Measurements from ENCODE around the gene ARSG.

The ARSG gene

GRCh38 chr17:68377771-68378267 is 86.5 kb downstream of the ARSG start:
- no peak for TF ChIP-seq CTCF (IDR thresholded peaks at IDR 0.05; ENCODE audit: low read depth, low read length, missing control alignments)
- DNase-seq (ENCODE audit: extremely low read depth, low read depth) = no peak
- peak overlapping the region; percentile 0; the same call in 1 of the 2 replicates for H3K4me3 ChIP-seq (replicated peaks; ENCODE audit: low read depth, low read length)

GRCh38 chr17:68378268-68379176 is 87.2 kb downstream of the ARSG start:
- TF ChIP-seq CTCF (IDR thresholded peaks at IDR 0.05; ENCODE audit: low read depth, low read length, missing control alignments) = no peak
- 0 out of 2 replicates have a peak overlapping the region, but pooled peaks have one; percentile 0 for H3K4me3 ChIP-seq (replicated peaks; ENCODE audit: low read depth, low read length)
- DNase-seq (ENCODE audit: extremely low read depth, low read depth) = peak; percentile 75

GRCh38 chr17:68379177-68379510 is 87.8 kb downstream of the ARSG start:
- H3K4me3 ChIP-seq (replicated peaks; ENCODE audit: low read depth, low read length) = no peak overlapping the region
- no peak for DNase-seq (ENCODE audit: extremely low read depth, low read depth)
- no peak for TF ChIP-seq CTCF (IDR thresholded peaks at IDR 0.05; ENCODE audit: low read depth, low read length, missing control alignments)

GRCh38 chr17:68379692-68380677 is 88.7 kb downstream of the ARSG start:
- no peak overlapping the region for H3K4me3 ChIP-seq (replicated peaks; ENCODE audit: low read depth, low read length)
- no peak for TF ChIP-seq CTCF (IDR thresholded peaks at IDR 0.05; ENCODE audit: low read depth, low read length, missing control alignments)
- no peak for DNase-seq (ENCODE audit: extremely low read depth, low read depth)

GRCh38 chr17:68381076-68381900 is 90.0 kb downstream of the ARSG start:
- H3K4me3 ChIP-seq (replicated peaks; ENCODE audit: low read depth, low read length) = no peak overlapping the region
- DNase-seq (ENCODE audit: extremely low read depth, low read depth) = peak; percentile 93
- no peak for TF ChIP-seq CTCF (IDR thresholded peaks at IDR 0.05; ENCODE audit: low read depth, low read length, missing control alignments)

GRCh38 chr17:68382582-68383085 is 91.3 kb downstream of the ARSG start:
- H3K4me3 ChIP-seq (replicated peaks; ENCODE audit: low read depth, low read length) = no peak overlapping the region
- no peak for DNase-seq (ENCODE audit: extremely low read depth, low read depth)
- TF ChIP-seq CTCF (IDR thresholded peaks at IDR 0.05; ENCODE audit: low read depth, low read length, missing control alignments) = no peak

All from HFF-Myc (cell line).